DMS79 treated with DMSO at 0.1 percent for 48 hours (cell line): Measurements from ENCODE around the gene PIGK.
"Not testable (repeated sequence)": the region's sequence is repeated elsewhere in the genome, so short reads cannot be mapped to it uniquely, and the experiment has no call there.

Experiments
- DNase-seq: peaks from one replicate; lab custom pipeline; 2025; lab: John Stamatoyannopoulos, UW

PIGK gene

DNA sequence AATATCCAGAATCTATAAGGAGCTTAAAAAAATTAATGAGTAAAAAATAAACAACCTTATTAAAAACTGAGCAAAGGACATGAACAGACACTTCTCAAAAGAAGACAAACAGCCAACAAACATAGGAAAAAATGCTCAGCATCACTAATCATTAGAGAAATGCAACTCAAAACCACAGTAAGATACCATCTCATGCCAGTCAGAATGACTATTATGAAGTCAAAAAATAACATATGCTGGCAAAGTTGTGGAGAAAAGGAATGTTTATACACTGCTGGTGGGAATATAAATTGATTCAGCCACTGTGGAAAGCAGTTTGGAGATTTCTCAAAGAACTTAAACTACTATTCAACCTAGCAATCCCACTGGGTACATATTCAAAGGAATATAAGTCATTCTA is 25.3 kb downstream of the PIGK start:
- DNase-seq: no peak

DNA sequence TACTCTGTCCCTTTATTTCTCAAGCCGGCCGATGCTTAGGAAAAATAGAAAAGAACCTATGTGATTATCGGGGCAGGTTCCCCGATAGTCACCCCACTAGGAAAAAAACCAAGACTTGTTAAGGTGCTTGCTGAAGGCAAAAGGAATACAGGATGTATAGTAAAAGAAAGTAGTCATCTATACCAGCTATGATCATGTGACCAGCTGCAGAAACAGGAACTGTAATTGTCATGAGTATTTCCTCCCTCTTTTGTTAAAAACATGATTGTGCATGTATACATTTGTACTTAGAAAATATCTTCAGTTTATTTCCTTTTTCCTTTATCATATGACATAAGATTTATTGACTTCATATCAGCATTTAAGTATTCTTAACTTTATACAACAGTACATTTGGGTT is 30.5 kb downstream of the PIGK start:
- no peak for DNase-seq

DNA sequence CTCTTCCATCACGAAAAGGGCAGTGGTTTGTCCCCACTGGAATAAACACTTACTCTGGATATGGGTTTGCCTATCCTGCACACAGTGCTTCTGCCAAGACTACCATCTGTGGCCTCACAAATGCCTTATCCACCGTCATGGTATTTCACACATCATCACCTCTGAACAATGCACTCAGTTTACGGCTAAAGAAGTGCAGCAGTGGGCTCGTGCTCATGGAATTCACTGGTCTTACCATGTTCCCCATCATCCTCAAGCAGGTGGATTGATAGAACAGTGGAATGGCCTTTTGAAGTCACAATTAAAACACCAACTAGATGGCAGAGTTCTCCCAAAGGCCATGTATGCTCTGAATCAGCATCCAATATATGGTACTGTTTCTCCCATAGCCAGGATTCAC is 32.3 kb downstream of the PIGK start:
- DNase-seq: not testable (repeated sequence)

- DNase-seq: no peak
Observed at GRCh38 chr1:77182083-77182482, 37.1 kb downstream of the PIGK start.

DNA sequence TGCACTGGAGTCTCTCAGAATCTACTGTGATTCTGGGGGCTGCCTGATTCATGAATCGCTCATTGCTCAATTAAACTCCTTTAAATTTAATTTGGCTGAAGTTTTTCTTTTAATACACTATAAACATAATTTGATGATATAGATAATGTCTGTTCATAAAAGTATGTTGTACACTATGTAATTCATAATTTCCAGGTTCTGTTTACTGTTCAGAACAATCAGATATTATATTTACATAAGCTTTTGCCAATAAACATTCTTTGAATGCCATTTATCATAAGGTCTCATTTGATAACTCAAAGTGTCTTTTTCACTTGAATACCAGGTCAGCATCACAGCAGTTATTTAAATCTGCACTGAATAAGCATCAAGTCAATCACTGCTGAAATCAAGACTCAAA is 39.6 kb downstream of the PIGK start:
- DNase-seq: no peak

DNA sequence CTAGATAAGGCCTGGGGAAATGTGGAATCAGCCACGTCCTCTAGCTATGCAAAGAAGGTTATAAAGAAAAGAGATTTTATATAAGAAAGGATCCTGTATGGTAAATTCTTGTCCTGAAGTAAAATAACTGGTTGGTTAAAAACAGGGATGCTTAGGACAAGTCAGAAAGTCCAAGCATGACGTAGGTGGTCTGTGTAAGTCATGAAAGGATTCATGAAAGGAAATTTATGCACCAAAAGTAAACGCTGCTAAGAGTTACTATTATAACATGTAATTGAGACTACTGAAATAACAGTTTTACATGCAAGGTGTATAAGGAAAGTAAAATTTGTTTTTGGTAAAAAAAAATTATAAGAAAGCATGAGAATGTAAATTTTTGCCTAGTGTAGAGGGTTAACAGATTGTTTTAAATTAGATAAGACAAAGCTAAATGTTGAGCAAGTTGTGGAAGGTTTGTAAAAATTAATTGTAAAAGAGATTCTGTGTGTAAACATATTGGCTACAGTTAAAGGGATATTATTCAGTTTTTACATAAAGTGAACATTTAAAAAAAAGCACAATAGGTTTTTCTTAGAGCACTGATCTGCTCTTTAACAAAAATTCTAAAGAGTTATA is 43.9 kb downstream of the PIGK start:
- DNase-seq: no peak

DNA sequence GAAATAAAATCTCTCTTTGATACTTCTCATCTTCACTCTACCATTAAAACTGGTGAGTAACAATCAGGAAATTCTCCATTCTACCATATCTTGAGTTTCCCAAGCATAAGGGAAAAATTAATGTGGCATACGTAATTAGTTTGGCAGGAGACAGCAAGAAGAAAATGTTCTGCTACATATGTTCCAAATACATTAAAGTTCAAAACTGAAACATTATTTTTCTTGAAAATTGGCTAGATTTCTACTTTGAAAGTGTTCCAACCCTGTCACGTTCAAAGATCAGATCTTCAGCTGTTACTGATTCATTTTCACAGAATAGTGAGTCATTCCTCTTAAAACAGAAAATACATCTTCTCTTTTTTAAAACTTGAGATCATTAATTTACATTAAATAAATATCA is 48.5 kb downstream of the PIGK start:
- DNase-seq: no peak

DNA sequence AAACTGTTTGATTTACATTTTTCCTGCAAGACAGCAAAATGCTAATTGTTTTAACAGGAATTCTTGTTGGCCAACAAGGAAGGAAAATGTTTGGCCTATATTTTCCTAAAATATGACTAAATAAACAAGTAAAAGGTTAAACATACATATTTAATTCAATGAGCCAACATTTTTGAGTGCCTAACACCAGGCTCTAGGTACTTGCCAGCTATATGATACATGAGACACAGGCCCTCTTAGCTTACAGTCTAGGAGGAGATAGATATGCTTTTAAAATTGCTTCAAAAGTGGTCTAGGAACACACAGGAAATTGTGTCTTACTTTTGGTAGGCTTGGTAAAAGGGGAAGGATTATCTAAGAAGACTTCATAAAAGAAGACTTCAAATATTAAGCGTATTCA is 50.9 kb downstream of the PIGK start:
- no peak for DNase-seq

GRCh38 chr1:77164434-77164944 is 54.7 kb downstream of the PIGK start:
- no peak for DNase-seq

GRCh38 chr1:77159706-77160105 is 59.5 kb downstream of the PIGK start:
- DNase-seq: not testable (repeated sequence)

GRCh38 chr1:77156214-77156613 is 63.0 kb downstream of the PIGK start:
- no peak for DNase-seq

DNA sequence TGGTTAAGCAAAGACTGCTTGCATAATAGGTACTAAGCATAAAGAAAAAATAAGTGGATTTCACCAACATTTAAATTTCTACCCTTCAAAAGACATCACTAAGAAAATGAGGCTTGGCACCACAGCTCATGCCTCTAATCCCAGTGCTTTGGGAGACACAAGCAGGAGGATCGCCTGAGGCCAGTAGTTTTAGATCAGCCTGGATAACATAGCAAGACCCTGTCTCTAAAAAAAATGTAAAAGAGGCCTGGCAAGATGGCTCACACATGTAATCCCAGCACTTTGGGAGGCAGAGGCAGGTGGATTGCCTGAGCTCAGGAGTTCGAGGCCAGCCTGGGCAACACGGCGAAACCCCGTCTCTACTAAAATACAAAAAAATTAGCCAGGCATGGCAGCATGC is 73.0 kb downstream of the PIGK start:
- no peak for DNase-seq

- no peak for DNase-seq
Observed at GRCh38 chr1:77143529-77144121, 75.6 kb downstream of the PIGK start.

GRCh38 chr1:77139389-77139788 is 79.8 kb downstream of the PIGK start:
- no peak for DNase-seq

DNA sequence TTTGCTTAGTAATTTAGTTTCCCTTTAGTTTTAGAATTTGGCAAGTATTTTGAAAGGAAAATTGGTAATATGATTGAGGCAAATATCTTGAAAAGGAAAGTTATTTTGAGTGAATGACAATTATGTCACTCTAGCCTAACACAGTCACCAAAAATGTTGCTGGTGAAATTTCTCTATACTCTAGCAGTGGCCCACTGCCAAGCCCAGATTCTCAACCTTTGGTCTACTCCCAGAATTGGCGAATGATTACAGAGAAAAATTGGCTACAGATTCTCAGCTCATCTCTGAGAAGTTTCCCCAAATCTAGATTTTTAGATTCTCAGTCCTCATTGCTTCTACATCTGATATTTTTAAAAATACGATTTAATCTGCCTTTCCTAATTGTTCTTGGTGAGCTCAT is 84.9 kb downstream of the PIGK start:
- DNase-seq: no peak

DNA sequence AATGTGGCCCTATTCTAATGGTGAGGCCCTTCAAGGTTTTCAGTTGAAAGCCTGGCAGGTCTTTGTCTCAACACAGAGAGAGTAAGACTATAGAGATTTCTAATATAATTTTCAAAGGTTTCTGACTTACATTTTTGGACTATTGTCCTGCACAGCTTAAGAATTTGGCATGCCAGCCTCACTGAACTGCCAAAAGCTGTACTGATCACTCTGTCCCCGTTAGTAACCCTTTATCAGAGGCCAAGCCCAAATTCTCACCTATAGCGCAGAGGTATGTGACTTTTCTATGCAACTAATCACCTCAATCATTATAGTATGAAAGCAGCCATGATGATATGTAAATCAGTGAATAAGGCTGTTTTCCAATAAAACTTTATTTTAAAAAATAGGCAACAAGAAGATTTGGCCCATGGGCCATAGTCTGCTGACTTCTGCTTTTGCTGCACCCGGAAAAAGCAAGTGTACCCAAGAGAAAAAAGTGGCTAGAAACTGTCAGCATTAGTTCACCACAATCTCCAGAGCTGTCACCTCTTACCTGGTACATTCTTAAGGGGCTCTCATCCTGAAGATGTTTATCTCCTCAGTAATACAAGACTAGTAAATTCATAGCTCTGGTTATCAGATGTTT is 85.4 kb downstream of the PIGK start:
- DNase-seq: no peak

DNA sequence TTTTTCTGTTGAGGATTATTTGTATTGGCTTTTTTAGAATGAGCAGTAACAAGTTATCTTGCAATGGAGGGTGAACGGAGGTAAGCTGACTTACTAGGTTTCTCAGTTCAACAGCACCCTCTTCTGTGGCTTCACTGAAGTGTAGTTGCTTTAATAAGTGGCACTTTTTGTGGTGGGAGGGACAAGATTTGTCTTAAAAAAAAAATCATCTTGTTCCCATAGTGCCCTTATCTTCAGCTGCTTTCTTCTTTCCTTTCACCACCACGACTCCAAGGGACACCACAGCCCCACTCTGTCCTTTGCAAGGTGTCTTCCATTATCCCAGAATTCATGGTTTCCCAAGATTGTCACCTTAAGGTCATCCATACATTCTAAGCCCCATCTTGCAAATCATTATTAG is 92.9 kb downstream of the PIGK start:
- peak; percentile 11 for DNase-seq

GRCh38 chr1:77121503-77121902 is 97.7 kb downstream of the PIGK start:
- no peak for DNase-seq

DNA sequence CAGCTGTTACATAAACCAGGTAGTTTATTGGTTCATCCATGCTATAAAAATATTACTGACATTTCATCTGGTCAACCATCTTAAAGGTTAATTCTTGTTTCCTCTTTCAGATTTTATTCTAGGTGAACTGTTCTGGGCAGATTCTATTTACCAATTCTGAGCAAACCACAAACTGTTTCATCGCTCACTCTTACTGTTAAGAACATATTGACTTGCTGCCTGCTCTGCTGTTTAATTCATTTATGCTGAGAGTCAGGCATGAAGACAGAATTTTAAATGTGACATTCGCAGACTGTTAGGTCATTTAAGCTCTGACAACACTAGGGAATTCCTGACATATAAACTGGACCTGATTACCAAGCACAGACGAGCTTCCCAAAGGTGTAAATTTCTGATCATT is 98.3 kb downstream of the PIGK start:
- no peak for DNase-seq

DNA sequence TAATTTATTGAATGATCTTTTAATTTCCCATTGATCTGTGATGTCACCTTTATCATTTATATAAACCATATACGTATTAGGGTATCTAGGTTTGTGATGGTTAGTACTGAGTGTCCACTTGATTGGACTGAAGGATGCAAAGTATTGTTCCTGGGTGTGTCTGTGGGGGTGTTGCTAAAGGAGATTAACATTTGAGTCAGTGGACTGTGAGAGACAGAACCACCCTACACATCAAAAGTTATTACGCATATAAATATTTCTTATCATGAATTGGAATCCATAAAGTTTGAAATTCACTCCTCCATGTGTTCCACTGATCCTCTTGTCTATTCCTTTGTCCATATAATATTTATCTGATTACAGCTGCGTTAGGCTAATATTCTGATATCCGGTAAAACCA is 100.5 kb downstream of the PIGK start:
- no peak for DNase-seq

- no peak for DNase-seq
Observed at GRCh38 chr1:77104672-77105071, 114.6 kb downstream of the PIGK start.

- no peak for DNase-seq
Observed at GRCh38 chr1:77103486-77103885, 115.7 kb downstream of the PIGK start.

- DNase-seq: no peak
Observed at GRCh38 chr1:77100875-77101274, 118.4 kb downstream of the PIGK start.
